Measurements from ENCODE around the gene DDRGK1.

DNA sequence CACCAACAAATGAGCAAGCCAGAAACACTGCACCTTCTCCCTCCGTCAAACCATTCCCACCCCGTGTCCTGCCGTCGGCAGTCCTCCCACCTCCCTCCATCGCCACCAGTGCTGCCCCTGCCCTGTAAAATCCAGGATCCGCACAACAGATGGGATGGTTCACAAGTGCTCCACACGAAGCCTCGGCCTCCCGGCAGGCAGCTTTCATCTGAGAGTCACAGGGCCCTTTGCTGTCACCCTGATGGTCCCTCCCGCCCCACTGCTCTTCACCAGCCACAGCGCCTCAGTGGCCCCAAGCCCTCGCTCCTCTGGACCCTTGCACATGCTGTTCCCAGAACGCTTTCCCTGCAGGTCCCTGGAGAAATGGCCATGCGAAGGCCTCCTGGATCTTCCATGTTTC is 22.4 kb upstream of the DDRGK1 start:
- TF ChIP-seq, protein P1, sequence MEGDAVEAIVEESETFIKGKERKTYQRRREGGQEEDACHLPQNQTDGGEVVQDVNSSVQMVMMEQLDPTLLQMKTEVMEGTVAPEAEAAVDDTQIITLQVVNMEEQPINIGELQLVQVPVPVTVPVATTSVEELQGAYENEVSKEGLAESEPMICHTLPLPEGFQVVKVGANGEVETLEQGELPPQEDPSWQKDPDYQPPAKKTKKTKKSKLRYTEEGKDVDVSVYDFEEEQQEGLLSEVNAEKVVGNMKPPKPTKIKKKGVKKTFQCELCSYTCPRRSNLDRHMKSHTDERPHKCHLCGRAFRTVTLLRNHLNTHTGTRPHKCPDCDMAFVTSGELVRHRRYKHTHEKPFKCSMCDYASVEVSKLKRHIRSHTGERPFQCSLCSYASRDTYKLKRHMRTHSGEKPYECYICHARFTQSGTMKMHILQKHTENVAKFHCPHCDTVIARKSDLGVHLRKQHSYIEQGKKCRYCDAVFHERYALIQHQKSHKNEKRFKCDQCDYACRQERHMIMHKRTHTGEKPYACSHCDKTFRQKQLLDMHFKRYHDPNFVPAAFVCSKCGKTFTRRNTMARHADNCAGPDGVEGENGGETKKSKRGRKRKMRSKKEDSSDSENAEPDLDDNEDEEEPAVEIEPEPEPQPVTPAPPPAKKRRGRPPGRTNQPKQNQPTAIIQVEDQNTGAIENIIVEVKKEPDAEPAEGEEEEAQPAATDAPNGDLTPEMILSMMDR (conservative IDR thresholded peaks at IDR 0.05; ENCODE audit: low read length), result no peak
- TF ChIP-seq EZH2phosphoT487 (IDR thresholded peaks at IDR 0.05; ENCODE audit: borderline replicate concordance), result no peak

Data from Loucy (cell line).